Testis (tissue), 3 donors: ENCODE data around the gene NTSR2. TPM values are rescaled to one million over a fixed set of nuclear protein-coding genes. Genes with fewer than 3 reads are reported as not detected.

Source experiments
- DNase-seq: peaks from one replicate; pipeline ENCODE4 v3.0.0-alpha.2; 2019
- H3K27ac ChIP-seq, 2 donors: fragments of 200-600 bp; sonication (generic); one replicate each; pipeline ENCODE4 v1.5.1; 2019
- H3K27me3 ChIP-seq: fragments of 200-600 bp; sonication (generic); one replicate; pipeline ENCODE4 v1.5.1; 2019
- H3K36me3 ChIP-seq: fragments of 200-600 bp; sonication (generic); one replicate; pipeline ENCODE4 v1.5.1; 2017; ENCODE audit warnings: low read depth; ENCODE audit errors: missing control alignments
- H3K4me1 ChIP-seq: fragments of 200-600 bp; sonication (generic); one replicate; pipeline ENCODE4 v1.5.1; 2019
- H3K4me3 ChIP-seq, 2 donors: fragments of 200-600 bp; sonication (generic); one replicate each; pipeline ENCODE4 v1.5.1; 2017 to 2019
- H3K9me3 ChIP-seq: fragments of 200-600 bp; sonication (generic); one replicate; pipeline ENCODE4 v1.5.1; 2017
- CTCF ChIP-seq, 3 experiments: fragments of 450-650 bp in 2 of 3; fragments of 200-600 bp in 1 of 3; sonication (generic) in 1 of 3; IDR thresholded peaks; one replicate each; pipeline ENCODE4 v1.5.1; 2016 to 2019; ENCODE audit warnings: antibody characterized with exemption in 3 of 3, mild to moderate bottlenecking in 2 of 3, moderate library complexity in 1 of 3
- POLR2A ChIP-seq: fragments of 450-650 bp; IDR thresholded peaks from one replicate; pipeline ENCODE4 v1.6.1; 2017; ENCODE audit warnings: antibody characterized with exemption, mild to moderate bottlenecking, moderate library complexity
- WGBS, 2 donors: methylation state at CpG; one replicate each; pipeline ENCODE4 v1.1.5; 2018; 5-methylcytosine and 5-hydroxymethylcytosine counted together
- intact Hi-C: fragments of 100-400 bp; cut with DNase I; formaldehyde crosslinking; loops from one replicate; pipeline ENCODE4 v1.15.1; 2023; ENCODE audit warnings: low total_unique reads
- polyA plus RNA-seq: library from polyadenylated mRNA; stranded (reverse); fragments of 350-450 nt; fragmentation: Illumina TruSeq; extraction: RNeasy Lipid Tissue Mini Kit (QIAGEN cat#74804); gene quantifications from one replicate; pipeline ENCODE4 v1.2.3, GENCODE V29; 2014; ENCODE audit warnings: low read depth, low replicate concordance; ENCODE audit not compliant: insufficient read depth
- total RNA-seq, 2 donors: library from RNA; depleted of rRNA; stranded (reverse); fragments of >200 nt; gene quantifications; one replicate each; pipeline ENCODE4 v1.2.3, GENCODE V29; 2016

NTSR2 gene
- total and polyA plus RNA-seq, 3 donors from 2014 or later: 0.47 to 0.68 TPM; not detected in 1

- Histone ChIP-seq H3K36me3 (no peaks in the 10 kb centered on the region), H3K4me1 (peaks cover 32% of the 10 kb centered on the region), H3K9me3 (no peaks in the 10 kb centered on the region), H3K4me3 (no peak overlapping the region), H3K27ac (no peak overlapping the region), H3K27me3 (no peaks in the 10 kb centered on the region)
- 85 to 88% methylated on average over 11 to 14 of the region's 14 CpGs for WGBS, 2 donors
- TF ChIP-seq CTCF (IDR thresholded peaks at IDR 0.05): no peak
- TF ChIP-seq POLR2A: no peak
- intact Hi-C loops: no loop called here
- no peak for DNase-seq
These were observed 8.4 kb upstream of the NTSR2 start for GRCh38 chr2:11678306-11678960.

- no peaks in the 10 kb centered on the region for H3K9me3 ChIP-seq
- TF ChIP-seq POLR2A (no peak), CTCF (IDR thresholded peaks at IDR 0.05) (no peak)
- H3K4me3 ChIP-seq: no peak overlapping the region
- H3K4me1 ChIP-seq: peaks cover 32% of the 10 kb centered on the region
- DNase-seq: peak; percentile 71
- intact Hi-C loops: no loop called here
- no peak overlapping the region for H3K27ac ChIP-seq
- WGBS, 2 donors: 62 to 66% methylated on average over 17 to 27 of the region's 27 CpGs
- no peaks in the 10 kb centered on the region for H3K36me3 ChIP-seq
- H3K27me3 ChIP-seq: no peaks in the 10 kb centered on the region
These were observed 7.4 kb upstream of the NTSR2 start for GRCh38 chr2:11677136-11678055.

GRCh38 chr2:11676640-11677039 is 6.6 kb upstream of the NTSR2 start:
- TF ChIP-seq POLR2A (no peak), CTCF (IDR thresholded peaks at IDR 0.05) (no peak)
- Histone ChIP-seq H3K4me3 (no peak overlapping the region), H3K36me3 (no peaks in the 10 kb centered on the region), H3K9me3 (no peaks in the 10 kb centered on the region), H3K4me1 (peaks cover 28% of the 10 kb centered on the region), H3K27me3 (no peaks in the 10 kb centered on the region), H3K27ac (no peak overlapping the region)
- no peak for DNase-seq
- intact Hi-C loops: no loop called here
- 55 to 65% methylated on average over 7 to 11 of the region's 11 CpGs for WGBS, 2 donors

GRCh38 chr2:11675423-11676112 is 5.6 kb upstream of the NTSR2 start:
- intact Hi-C loops: no loop called here
- H3K27me3 ChIP-seq: no peaks in the 10 kb centered on the region
- no peaks in the 10 kb centered on the region for H3K36me3 ChIP-seq
- H3K9me3 ChIP-seq: no peaks in the 10 kb centered on the region
- peaks cover 18% of the 10 kb centered on the region for H3K4me1 ChIP-seq
- no peak for DNase-seq
- 94% methylated on average over 3 of the region's 3 CpGs for WGBS, 2 donors
- TF ChIP-seq POLR2A: no peak
- TF ChIP-seq CTCF (IDR thresholded peaks at IDR 0.05): no peak
- no peak overlapping the region for H3K27ac ChIP-seq
- H3K4me3 ChIP-seq: no peak overlapping the region
